NCI-H2227 treated with DMSO at 0.1 percent for 48 hours (cell line): Measurements from ENCODE around the gene ZBTB12.
"Not testable (repeated sequence)": the region's sequence is repeated elsewhere in the genome, so short reads cannot be mapped to it uniquely, and the experiment has no call there.

ENCODE experiments used
- DNase-seq: peaks from one replicate; lab custom pipeline; 2025; lab: John Stamatoyannopoulos, UW

ZBTB12 gene

GRCh38 chr6:31876357-31876756, 25.5 kb downstream of the ZBTB12 start:
- DNase-seq = no peak

DNA sequence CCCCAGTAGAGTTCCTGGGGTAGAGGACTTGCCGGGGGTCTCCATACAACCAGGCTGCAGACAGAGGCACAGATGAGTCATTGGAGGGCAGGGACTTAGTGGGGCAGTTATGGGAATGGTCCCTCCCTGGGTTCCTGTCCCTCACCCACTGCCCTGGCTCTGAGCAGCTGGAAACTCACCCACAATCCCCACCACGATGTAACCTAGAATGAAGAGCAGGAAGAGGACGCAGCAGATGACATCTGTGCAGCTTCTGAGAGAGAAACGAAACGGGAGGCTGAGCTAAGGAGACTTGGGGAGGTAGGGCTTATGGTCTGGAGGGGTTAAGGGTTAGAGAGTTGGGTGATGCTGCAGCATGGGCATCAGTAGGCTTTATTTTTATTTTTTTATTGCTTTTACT, 26.0 kb downstream of the ZBTB12 start:
- no peak for DNase-seq

DNA sequence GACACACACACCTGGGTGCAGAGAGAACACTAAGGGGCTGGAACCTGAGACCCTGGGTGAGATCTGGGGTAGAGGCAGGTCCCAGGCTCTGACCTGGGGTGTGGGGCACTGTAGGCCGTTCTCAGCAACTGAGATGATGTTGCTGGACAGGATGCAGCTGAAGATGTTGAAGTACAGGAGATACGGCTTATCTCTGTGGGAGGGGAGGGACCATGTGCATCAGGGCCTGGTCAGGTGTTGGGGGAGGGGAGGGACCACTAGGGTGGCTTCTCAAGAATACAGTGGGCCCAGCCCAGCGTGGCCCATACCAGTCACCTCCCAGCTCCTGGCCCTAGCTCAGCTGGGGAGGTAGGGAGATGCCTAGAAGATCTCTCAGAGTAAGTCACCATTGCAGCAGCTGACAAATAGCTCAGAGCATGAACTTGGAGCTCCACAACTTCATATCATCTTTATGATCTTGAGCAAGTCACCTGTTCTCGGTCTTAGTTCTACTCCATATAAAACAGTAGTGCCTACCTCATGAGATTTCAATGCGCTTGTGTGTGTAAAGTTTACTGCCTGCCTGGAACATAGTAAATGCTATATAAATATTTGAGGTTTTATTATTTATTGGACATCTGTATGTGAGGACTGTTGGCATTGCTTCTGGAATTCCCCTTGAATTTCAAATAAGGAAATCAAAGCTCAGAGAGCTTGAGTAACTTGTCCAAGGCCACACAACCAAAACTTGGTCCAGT, 26.9 kb downstream of the ZBTB12 start:
- DNase-seq = no peak

- DNase-seq = no peak
Observed at GRCh38 chr6:31874084-31874670, 27.7 kb downstream of the ZBTB12 start.

DNA sequence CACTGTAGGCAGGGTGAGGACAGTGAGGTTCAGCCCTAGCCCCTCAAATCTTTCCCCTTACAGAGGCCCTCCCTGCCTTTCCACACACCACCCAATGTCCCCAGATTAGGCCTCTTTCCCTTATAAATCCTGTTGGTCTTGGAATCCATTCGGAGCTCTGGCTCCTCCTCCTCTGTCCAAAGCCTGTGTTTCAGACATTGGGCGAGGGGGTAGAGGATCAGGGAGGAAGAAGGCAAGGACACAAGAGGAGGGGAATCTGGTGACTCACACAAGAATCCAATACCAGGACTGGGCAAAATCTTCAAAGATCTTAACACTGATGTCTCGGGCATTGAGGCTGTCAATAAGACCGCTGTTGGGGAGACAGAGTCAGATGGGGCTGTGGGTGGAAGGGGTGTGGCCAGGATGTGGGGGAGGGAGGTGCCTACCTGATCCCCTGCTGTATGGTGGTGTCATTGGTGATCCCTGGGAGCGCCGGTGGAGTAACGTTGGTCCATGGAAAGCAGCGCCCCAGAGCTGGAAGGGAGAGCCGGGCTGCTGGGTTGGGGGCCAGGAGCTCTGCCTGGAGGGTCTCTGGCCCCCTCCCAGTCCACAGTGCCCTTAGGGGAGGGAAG, 30.7 kb downstream of the ZBTB12 start:
- DNase-seq = no peak

DNA sequence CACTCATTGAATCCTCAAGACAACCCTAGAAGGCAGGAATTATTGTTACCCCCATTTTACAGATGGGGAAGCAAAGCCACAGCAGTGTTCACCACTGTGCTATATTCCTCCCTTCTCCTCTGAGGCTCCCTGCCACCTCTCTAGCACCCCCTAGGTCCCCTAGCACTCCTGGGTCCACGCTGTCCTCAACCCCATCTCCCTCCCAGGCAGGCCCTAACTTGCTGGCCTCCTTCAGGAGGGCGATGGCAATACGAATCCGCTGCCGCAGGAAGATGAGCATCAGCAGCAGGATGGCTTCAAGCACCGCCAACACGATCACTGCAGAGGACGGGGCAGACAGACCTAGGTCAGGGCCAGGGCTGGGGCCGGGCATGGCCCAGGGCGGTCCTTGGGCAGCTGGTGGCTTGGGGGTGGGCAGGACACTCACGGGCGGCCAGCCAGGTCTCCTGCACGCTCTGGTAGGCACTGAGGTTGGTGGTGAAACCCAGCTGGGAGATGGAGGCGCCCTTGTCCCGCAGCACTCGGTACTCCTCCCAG, 31.4 kb downstream of the ZBTB12 start:
- DNase-seq = no peak

DNA sequence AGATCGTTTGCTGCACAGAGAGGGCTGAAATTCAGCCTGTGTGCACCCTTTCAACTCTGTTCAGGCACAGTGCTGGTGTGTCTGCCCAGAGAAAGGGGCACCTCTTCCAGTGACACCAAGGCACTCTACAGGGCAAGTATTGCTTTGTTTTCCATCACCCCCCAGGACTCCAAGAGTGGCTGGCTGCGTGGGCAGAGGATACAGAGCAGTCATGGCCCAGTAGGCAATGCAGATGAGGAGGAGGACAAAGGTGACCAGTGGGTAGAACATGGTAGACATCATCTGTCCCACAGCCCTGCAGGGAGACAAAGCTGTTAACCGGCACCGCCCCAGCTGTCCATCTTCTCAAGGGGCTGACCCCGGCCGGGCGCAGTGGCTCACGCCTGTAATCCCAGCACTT, 32.5 kb downstream of the ZBTB12 start:
- no peak for DNase-seq

GRCh38 chr6:31868658-31868971, 33.3 kb downstream of the ZBTB12 start:
- not testable (repeated sequence) for DNase-seq

DNA sequence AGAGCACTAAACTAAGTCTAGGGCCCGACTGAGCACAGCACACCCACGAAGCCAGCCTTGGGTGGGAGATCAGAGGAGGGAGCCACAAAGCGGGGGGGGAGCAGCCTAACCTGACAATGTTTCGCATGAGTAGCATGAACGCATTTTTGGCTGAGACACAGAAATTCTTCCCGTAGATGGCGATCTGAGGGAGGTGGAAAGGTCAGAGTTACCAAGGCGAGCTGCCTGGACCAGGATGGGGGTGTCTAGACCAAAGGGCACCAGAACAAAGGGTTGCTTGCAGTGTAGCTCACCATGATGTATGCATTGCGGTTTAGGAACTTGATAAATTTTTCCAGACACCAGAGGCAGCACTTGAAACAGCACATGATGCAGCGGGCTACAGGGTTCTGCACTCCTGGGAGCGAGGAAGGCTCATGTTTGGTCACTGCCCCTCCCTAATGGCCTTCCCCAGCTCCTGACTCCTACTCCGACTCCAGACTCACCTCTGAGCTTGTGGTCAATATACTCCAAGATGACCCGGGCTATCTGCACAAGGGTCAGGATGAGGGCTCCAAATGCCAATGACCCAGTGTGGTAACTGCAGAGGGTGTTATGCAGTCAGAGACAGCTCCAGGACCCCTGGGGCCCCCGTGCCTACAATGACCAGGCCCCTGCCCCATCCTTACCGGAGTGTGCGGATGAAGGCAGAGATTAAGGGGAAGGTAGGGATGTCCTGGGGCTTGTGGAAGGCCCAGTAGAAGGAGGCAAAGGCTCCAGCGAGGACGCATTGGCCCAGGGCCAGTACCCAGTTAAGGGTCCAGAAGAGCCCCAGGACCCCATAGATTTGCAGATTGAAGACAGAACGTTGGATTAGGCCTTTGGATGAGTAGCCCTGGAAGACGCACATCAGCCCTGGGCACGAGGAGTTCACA, 36.4 kb downstream of the ZBTB12 start:
- no peak for DNase-seq

DNA sequence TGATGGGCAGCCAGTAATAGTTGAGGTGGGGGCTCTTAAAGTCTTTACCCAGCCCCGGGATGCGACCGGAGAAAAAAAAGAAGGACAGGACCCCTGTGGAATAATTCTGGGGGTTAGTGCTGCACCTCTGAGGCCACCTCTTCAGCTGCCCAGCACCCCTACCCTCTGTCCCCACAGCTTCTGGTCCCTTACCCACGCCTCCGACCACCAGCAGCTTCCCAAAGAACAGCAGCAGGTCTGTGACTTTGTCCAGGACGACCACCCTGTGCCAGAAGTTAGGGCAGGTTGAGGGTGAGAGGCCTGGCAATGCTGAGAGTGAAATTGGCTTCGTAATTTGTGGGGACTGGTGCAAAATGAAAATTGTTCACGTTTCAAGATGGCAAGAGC, 37.1 kb downstream of the ZBTB12 start:
- no peak for DNase-seq

GRCh38 chr6:31864123-31864562, 37.7 kb downstream of the ZBTB12 start:
- not testable (repeated sequence) for DNase-seq

DNA sequence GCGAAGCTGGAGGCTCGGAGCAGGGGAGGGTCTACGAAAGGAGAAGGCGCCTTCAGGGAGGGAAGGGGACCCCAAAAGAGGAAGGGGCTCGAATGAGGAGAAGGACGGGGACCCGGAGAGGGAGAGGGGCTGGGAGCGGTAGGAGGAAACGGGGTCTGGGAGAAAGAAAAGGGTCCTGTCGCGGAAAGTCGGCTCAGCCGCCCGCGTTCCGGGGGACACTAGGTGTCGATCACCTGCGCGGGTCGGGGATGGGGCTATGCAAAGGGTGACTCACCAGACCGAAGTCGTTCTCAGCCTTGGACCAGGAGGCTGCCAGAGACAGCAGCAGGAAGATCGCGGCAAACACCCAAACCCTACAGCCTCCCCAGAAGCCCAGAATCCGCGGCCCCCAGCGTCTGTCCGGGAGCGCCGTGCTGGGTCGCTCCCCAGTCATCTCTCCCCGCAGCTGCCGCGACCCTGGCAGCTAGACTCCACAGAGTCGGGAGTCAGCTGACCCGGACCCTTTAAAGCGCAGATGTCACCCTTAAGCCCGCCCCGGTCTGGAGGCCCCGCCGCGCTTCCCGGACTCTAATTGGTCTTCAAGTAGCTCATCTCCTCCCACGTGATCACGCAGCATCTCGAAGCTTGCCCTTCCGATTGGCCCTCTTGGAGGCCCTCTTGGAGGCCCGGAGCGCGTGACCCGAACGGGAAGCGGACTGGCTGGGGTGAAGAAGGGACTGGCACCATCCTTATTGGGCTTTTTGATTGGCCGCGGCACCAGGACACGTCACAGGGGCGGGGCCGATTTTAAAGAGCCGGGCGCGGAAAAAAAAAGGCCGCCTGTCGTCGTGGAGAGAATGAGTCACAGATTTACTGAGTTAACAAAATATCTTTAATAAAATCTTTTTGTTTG, 39.3 kb downstream of the ZBTB12 start, which contains the start of gene NEU1:
TSS of gene NEU1 (minus strand) at position 478 of the 892 bp plus-strand sequence. CDS start at position 433, 45 bp downstream.
- peak; percentile 98 for DNase-seq

DNA sequence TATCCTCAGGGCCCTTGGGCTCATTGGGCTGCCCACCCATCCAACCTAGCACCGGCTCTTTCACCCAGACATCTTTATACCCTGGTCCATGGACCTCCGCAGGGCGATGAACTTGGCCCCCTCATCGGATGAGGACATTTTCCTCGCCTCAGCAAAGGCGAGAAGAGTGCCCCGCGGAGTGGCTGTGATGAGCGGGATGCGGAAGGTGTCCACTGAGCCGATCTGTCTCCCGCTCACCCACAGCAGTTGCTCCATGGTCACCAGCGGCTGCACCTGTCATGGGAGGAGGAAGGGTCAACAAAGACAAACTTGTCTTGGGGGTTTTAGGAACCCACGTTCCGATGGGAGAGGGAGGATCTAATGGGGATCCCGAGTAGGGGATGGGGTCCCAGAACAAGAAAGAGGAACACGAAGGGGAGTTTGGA, 40.0 kb downstream of the ZBTB12 start:
- DNase-seq = no peak

GRCh38 chr6:31861150-31861549, 40.7 kb downstream of the ZBTB12 start:
- DNase-seq = no peak

- DNase-seq = no peak
Observed at GRCh38 chr6:31860349-31860748, 41.5 kb downstream of the ZBTB12 start.

GRCh38 chr6:31859923-31860322, 42.0 kb downstream of the ZBTB12 start:
- DNase-seq = no peak

GRCh38 chr6:31858707-31859106, 43.2 kb downstream of the ZBTB12 start:
- DNase-seq = no peak

DNA sequence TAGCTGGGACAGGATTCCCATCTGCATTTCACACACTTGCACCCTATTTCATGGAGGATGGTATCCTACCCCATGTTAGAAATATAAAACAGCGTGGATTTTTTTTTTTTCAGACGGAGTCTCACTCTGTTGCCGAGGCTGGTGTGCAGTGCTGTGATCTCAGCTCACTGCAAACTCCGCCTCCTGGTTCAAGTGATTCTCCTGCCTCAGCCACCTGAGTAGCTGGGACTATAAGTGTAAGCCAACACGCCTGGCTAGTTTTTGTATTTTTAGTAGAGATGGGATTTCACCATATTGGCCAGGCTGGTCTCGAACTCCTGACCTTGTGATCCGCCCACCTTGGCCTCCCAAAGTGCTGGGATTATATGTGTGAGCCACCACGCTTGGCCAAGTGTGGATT, 44.1 kb downstream of the ZBTB12 start:
- DNase-seq = not testable (repeated sequence)

GRCh38 chr6:31851980-31852718, 49.7 kb downstream of the ZBTB12 start:
- not testable (repeated sequence) for DNase-seq

DNA sequence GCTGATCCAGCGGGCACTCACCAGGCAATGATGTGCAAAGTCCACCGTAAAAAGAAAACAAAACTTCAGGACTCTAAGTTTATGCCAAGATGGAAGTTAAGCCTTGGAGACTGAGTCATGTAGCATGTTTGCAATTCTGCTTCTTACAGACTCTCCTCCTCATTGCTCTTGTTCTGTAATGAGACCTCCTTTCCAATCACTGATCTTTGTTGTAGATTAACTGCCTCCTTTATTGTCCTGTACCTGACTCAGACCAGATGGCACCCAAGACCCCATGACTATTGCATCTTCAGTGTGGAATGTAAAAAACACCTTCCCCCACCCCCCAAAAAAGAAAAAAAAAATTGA, 50.4 kb downstream of the ZBTB12 start:
- DNase-seq = no peak
